ENCODE results near the gene TRIOBP.

TRIOBP gene

GRCh38 chr22:37817705-37818408 lies 121.0 kb downstream of the TRIOBP start:
- H3K27ac ChIP-seq = no peak overlapping the region
- DNase-seq (ENCODE audit: low read depth, low spot score) = no peak

- no peak for DNase-seq (ENCODE audit: low read depth, low spot score)
- H3K27ac ChIP-seq = no peak overlapping the region
Measured at GRCh38 chr22:37818409-37819104, 121.7 kb downstream of the TRIOBP start.

- H3K27ac ChIP-seq = no peak overlapping the region
- no peak for DNase-seq (ENCODE audit: low read depth, low spot score)
Measured at GRCh38 chr22:37819105-37819433, 122.2 kb downstream of the TRIOBP start.

GRCh38 chr22:37820350-37820749 lies 123.5 kb downstream of the TRIOBP start:
- H3K27ac ChIP-seq = no peak overlapping the region
- DNase-seq (ENCODE audit: low read depth, low spot score) = no peak

GRCh38 chr22:37822079-37822833 lies 125.4 kb downstream of the TRIOBP start:
- no peak for DNase-seq (ENCODE audit: low read depth, low spot score)
- no peak overlapping the region for H3K27ac ChIP-seq

GRCh38 chr22:37823134-37823985 lies 126.5 kb downstream of the TRIOBP start, which contains the start of gene GALR3:
Gene GALR3, plus strand, starts transcription at chr22:37823382. Its CDS starts 25 bp downstream, at chr22:37823407.
- H3K27ac ChIP-seq = no peak within 1 kb of the TSS
- no peak for DNase-seq (ENCODE audit: low read depth, low spot score)

- no peak overlapping the region for H3K27ac ChIP-seq
- DNase-seq (ENCODE audit: low read depth, low spot score) = no peak
Measured at GRCh38 chr22:37824674-37825641, 128.1 kb downstream of the TRIOBP start.
